K562 treated with DMSO at 1 percent for 4 hours (cell line): ENCODE results near the gene MATN3. TPM values are rescaled to one million over a fixed set of nuclear protein-coding genes. Genes with fewer than 3 reads are reported as not detected.

Source experiments
- total RNA-seq: library from RNA; unstranded; fragments of 300-600 nt; gene quantifications from 2 replicates; pipeline ENCODE4 v1.2.3, GENCODE V29; 2022; ENCODE audit not compliant: insufficient read depth

Gene MATN3, protein sequence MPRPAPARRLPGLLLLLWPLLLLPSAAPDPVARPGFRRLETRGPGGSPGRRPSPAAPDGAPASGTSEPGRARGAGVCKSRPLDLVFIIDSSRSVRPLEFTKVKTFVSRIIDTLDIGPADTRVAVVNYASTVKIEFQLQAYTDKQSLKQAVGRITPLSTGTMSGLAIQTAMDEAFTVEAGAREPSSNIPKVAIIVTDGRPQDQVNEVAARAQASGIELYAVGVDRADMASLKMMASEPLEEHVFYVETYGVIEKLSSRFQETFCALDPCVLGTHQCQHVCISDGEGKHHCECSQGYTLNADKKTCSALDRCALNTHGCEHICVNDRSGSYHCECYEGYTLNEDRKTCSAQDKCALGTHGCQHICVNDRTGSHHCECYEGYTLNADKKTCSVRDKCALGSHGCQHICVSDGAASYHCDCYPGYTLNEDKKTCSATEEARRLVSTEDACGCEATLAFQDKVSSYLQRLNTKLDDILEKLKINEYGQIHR
- total RNA-seq: not detected in 2 replicates

DNA sequence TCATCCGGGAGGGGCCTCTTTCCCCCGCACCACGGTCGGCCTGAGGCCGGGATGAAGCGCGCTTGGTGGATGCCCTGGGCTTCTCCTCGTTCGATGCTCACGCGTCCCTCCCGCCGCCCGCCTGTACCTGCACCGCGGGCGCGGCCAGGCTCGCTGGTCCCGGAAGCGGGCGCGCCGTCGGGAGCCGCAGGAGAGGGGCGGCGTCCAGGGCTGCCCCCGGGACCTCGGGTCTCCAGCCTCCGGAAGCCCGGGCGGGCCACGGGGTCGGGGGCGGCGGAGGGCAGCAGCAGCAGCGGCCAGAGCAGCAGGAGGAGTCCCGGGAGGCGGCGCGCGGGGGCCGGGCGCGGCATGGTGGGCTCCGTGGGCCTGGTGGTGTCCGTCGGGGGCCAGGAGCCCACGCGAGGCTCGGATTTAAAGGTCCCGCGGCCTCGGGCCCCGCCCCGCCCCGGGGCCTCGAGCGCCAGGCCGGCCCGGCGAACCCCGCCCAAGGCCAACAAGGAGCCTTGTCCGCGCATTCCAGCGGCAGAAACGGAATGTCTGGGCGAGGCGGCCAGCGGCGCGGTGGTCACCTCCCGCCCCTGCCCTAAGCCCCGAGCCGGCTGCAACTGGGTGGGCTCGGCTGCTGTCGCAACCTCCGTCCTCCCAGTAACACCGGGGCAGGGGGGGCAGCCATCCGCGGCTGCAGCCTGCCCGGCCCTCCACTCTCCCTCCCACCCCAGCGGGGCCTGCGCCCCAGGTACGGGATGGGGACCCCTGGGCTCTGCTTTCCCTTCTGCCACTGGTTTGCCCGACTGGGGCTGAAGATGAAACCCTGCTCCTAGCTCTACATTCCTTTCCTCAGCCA is at the start of gene MATN3:
Gene MATN3, minus strand, starts transcription at position 387 of the 844 bp plus-strand sequence. Its CDS starts 37 bp downstream, at position 350.

DNA sequence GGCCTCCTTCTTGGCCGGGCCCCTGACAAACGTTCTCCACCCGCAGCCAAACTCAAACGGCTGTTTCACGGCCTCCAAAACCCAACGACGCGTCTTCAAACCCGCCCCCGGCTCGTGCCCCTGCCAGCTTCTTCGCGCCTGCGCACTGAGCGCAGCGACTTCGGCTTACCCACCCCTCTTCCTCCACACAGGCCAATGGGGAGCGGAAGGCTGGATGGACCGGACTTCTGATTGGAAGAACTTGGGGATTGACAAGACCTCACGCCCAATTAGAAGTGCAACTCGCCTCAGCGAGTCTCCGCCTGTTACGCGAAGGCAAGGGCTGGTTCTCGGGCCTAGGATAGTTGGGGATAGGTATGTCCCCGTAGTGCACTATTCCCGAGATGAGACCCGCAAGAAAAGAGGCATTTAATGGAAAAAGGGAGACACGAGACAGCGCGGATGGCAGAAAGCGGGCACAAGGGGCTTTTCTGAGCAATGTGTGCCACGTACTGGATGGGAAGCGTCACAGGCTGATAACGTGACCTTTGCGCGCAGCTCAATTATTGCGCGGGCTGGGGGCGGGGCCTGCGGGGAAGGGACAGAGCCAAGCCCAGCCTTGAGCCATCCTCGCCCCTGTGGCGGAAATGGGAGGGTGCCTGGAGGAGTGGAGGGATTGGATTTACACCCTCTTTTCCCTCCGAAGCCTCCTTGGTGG is 39.2 kb upstream of the MATN3 start, which contains the start of gene LAPTM4A:
Gene LAPTM4A, minus strand, starts transcription at position 97 of the 697 bp plus-strand sequence. CDS start 108 bp downstream, outside the sequence.

DNA sequence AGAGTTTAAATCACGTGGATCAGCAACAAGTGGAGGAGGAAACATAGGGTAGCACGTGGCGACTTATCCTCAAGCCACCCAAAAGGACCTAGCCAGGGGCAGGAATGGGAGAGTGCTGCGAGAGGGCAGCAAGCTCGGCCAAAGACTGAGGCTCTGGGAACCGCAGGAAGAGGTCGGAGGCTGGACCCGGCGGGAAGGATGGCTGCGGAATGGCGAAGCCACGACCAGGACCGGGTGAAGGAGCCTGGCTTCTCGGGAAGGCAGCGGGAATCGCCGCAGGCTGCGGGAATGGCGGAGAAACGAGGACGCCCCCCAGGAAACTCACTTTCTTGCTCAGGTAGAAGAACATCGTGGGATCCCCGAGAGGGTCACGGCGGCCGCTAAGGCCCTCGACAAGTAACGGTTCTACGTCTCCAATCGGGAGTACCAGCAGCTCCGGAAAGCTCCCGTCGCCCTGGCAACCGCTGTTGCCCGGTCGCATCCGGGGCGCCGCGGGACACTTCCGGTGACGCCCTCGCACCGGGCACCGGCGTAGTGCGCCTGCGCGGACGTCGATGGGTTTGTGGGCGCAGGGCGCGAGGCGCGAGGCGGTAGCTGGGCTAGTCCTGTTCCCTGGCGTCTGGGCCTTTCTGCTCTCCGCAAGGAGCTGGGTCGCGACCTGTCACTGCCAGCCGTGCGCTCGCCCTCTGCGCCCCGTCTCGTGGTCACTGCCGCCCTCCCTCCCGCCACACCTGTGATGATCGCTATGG is 22.6 kb downstream of the MATN3 start, which contains the start of gene WDR35:
Gene WDR35, minus strand, starts transcription at position 439 of the 749 bp plus-strand sequence. Its CDS starts 90 bp downstream, at position 349.

Other genes with a start within 250 kb of the MATN3 start
- gene TTC32, start 110.7 kb downstream of the MATN3 start, total RNA-seq: 27.7 and 28.0 TPM in 2 replicates
- 0.37 and 1.1 TPM in 2 replicates for gene WDR35, start 22.6 kb downstream of the MATN3 start, total RNA-seq
- gene LAPTM4A, start 39.0 kb upstream of the MATN3 start, total RNA-seq: 74.9 and 85.8 TPM in 2 replicates
- 0.48 TPM in 1 of 2 replicates, not detected in the other for gene SDC1, start 212.5 kb upstream of the MATN3 start, total RNA-seq